Astrocyte (in vitro differentiated cells and primary cell): ENCODE results near the gene NDUFC1. TPM values are rescaled to one million over a fixed set of nuclear protein-coding genes. Genes with fewer than 3 reads are reported as not detected.

Source experiments
- DNase-seq: peaks from one replicate; pipeline ENCODE4 v3.0.0-alpha.2; 2010; ENCODE audit warnings: low read depth
- FAIRE-seq: peaks from 2 replicates; lab custom pipeline; 2011; peaks lifted over from hg19 to GRCh38; lab: Jason Lieb, UNC
- H2AFZ ChIP-seq: 2 replicates; pipeline ENCODE4 v1.6.0; 2012; ENCODE audit warnings: low read depth, low read length, inconsistent platforms
- H3K27ac ChIP-seq: 2 replicates; pipeline ENCODE4 v1.5.1; 2011; ENCODE audit warnings: low read depth, low read length, inconsistent platforms
- H3K27me3 ChIP-seq: 2 replicates; pipeline ENCODE4 v1.6.0; 2011; ENCODE audit warnings: low read length, inconsistent platforms; ENCODE audit not compliant: insufficient read depth
- H3K36me3 ChIP-seq: 2 replicates; pipeline ENCODE4 v1.5.1; 2011; ENCODE audit warnings: low read length, inconsistent platforms; ENCODE audit not compliant: insufficient read depth
- H3K4me1 ChIP-seq: 2 replicates; pipeline ENCODE4 v1.5.1; 2011; ENCODE audit warnings: low read length, inconsistent platforms; ENCODE audit not compliant: insufficient read depth
- H3K4me2 ChIP-seq: 2 replicates; pipeline ENCODE4 v1.6.0; 2012; ENCODE audit warnings: low read length, inconsistent platforms
- H3K4me3 ChIP-seq: 2 replicates; pipeline ENCODE4 v1.5.1; 2011; ENCODE audit warnings: low read depth, mild to moderate bottlenecking, low read length, inconsistent platforms; ENCODE audit not compliant: insufficient read depth
- H3K79me2 ChIP-seq: 2 replicates; pipeline ENCODE4 v1.6.0; 2012; ENCODE audit warnings: mild to moderate bottlenecking, low read length, inconsistent platforms; ENCODE audit not compliant: insufficient read depth
- H3K9ac ChIP-seq: 2 replicates; pipeline ENCODE4 v1.6.0; 2012; ENCODE audit warnings: mild to moderate bottlenecking, low read length, inconsistent platforms
- H3K9me3 ChIP-seq: 2 replicates; pipeline ENCODE4 v1.5.1; 2012; ENCODE audit warnings: low read depth, mild to moderate bottlenecking, low read length, inconsistent platforms; ENCODE audit not compliant: insufficient read depth
- H4K20me1 ChIP-seq: 2 replicates; pipeline ENCODE4 v1.6.0; 2012; ENCODE audit warnings: low read length, inconsistent platforms; ENCODE audit not compliant: insufficient read depth
- H3K27ac Mint-ChIP-seq: one replicate; pipeline ENCODE4 v1.8.0; 2021; ENCODE audit warnings: mild to moderate bottlenecking, mixed read lengths; ENCODE audit not compliant: unreplicated experiment
- H3K27me3 Mint-ChIP-seq: one replicate; pipeline ENCODE4 v1.8.0; 2021; ENCODE audit warnings: low read depth, mixed read lengths; ENCODE audit not compliant: unreplicated experiment
- H3K36me3 Mint-ChIP-seq: one replicate; pipeline ENCODE4 v1.8.0; 2021; ENCODE audit warnings: low read depth, mixed read lengths; ENCODE audit not compliant: unreplicated experiment
- H3K4me1 Mint-ChIP-seq: one replicate; pipeline ENCODE4 v1.8.0; 2021; ENCODE audit warnings: low read depth, mixed read lengths; ENCODE audit not compliant: unreplicated experiment
- H3K4me3 Mint-ChIP-seq: one replicate; pipeline ENCODE4 v1.8.0; 2021; ENCODE audit warnings: mild to moderate bottlenecking, moderate library complexity, mixed read lengths; ENCODE audit not compliant: unreplicated experiment
- H3K9me3 Mint-ChIP-seq: one replicate; pipeline ENCODE4 v1.8.0; 2021; ENCODE audit warnings: mild to moderate bottlenecking, mixed read lengths; ENCODE audit not compliant: unreplicated experiment
- EZH2 ChIP-seq: IDR thresholded peaks from 2 replicates; pipeline ENCODE4 v1.6.1; 2012; ENCODE audit warnings: mild to moderate bottlenecking, low read length, inconsistent platforms; ENCODE audit not compliant: insufficient read depth
- total RNA-seq: library from RNA; stranded (reverse); gene quantifications from 2 replicates; pipeline ENCODE4 v1.2.1, GENCODE V29; 2021
- TF ChIP-seq, protein P1 (sequence below): IDR thresholded peaks from 2 replicates; pipeline ENCODE4 v1.5.1; 2011; ENCODE audit warnings: low read depth, mild to moderate bottlenecking, inconsistent platforms, low read length, moderate library complexity; ENCODE audit not compliant: insufficient read depth

Gene NDUFC1
- total RNA-seq, 1 donor from 2014 or later: 49.2 TPM

- Mint-ChIP-seq H3K27ac (no peak overlapping the region), H3K9me3 (no peaks in the 10 kb centered on the region), H3K4me3 (no peak overlapping the region), H3K4me1 (no peaks in the 10 kb centered on the region), H3K36me3 (no peaks in the 10 kb centered on the region), H3K27me3 (peaks cover 27% of the 10 kb centered on the region)
- DNase-seq (no peak), FAIRE-seq (no peak)
- Histone ChIP-seq H3K4me1 (peaks cover 9% of the 10 kb centered on the region), H3K9me3 (no peaks in the 10 kb centered on the region), H4K20me1 (no peaks in the 10 kb centered on the region), H3K4me3 (no peak overlapping the region), H3K9ac (no peak overlapping the region), H3K36me3 (no peaks in the 10 kb centered on the region), H3K4me2 (no peak overlapping the region), H2AFZ (no peak overlapping the region), H3K27ac (no peak overlapping the region), H3K79me2 (no peaks in the 10 kb centered on the region), H3K27me3 (no peaks in the 10 kb centered on the region)
- TF ChIP-seq, protein P1, sequence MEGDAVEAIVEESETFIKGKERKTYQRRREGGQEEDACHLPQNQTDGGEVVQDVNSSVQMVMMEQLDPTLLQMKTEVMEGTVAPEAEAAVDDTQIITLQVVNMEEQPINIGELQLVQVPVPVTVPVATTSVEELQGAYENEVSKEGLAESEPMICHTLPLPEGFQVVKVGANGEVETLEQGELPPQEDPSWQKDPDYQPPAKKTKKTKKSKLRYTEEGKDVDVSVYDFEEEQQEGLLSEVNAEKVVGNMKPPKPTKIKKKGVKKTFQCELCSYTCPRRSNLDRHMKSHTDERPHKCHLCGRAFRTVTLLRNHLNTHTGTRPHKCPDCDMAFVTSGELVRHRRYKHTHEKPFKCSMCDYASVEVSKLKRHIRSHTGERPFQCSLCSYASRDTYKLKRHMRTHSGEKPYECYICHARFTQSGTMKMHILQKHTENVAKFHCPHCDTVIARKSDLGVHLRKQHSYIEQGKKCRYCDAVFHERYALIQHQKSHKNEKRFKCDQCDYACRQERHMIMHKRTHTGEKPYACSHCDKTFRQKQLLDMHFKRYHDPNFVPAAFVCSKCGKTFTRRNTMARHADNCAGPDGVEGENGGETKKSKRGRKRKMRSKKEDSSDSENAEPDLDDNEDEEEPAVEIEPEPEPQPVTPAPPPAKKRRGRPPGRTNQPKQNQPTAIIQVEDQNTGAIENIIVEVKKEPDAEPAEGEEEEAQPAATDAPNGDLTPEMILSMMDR: no peak
- no peak for TF ChIP-seq EZH2
Measured at GRCh38 chr4:139274790-139275189, 27.5 kb downstream of the NDUFC1 start.

DNA sequence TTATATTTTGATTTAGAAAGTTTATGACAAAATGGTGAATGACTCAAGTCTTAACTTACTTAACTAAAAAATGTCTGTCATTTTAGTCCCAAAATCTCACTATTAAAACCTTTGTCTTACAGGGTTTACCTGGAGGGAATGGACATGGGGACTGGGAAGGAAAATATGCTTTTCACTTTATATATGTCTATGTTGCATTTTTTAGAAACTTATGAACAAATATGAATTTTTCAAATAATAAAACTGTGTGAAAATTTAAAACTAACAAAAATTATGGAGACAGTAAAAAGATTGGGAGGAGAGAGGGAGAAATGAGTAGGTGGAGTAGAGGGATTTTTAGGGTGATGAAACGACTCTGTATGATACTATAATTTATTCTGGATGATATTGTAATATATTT is 28.4 kb downstream of the NDUFC1 start:
- Histone ChIP-seq H3K27ac (no peak overlapping the region), H3K4me1 (peaks cover 4% of the 10 kb centered on the region), H3K27me3 (no peaks in the 10 kb centered on the region), H3K36me3 (no peaks in the 10 kb centered on the region), H2AFZ (no peak overlapping the region), H4K20me1 (no peaks in the 10 kb centered on the region), H3K9me3 (no peaks in the 10 kb centered on the region), H3K4me2 (no peak overlapping the region), H3K4me3 (no peak overlapping the region), H3K79me2 (no peaks in the 10 kb centered on the region), H3K9ac (no peak overlapping the region)
- H3K4me1 Mint-ChIP-seq: no peaks in the 10 kb centered on the region
- FAIRE-seq (no peak), DNase-seq (no peak)
- H3K27ac Mint-ChIP-seq: no peak overlapping the region
- peaks cover 18% of the 10 kb centered on the region for H3K27me3 Mint-ChIP-seq
- H3K36me3 Mint-ChIP-seq: no peaks in the 10 kb centered on the region
- TF ChIP-seq, protein P1: no peak
- no peak for TF ChIP-seq EZH2
- H3K9me3 Mint-ChIP-seq: no peaks in the 10 kb centered on the region
- H3K4me3 Mint-ChIP-seq: no peak overlapping the region

GRCh38 chr4:139267301-139267700 is 35.0 kb downstream of the NDUFC1 start:
- no peaks in the 10 kb centered on the region for H4K20me1 ChIP-seq
- no peak for TF ChIP-seq EZH2
- TF ChIP-seq, protein P1: no peak
- H3K9me3 ChIP-seq: no peaks in the 10 kb centered on the region
- peak overlapping the region; percentile 85 for H3K4me2 ChIP-seq
- H3K27ac Mint-ChIP-seq: no peak overlapping the region
- H3K9ac ChIP-seq: no peak overlapping the region
- peaks cover 11% of the 10 kb centered on the region for H3K4me1 ChIP-seq
- no peaks in the 10 kb centered on the region for H3K36me3 ChIP-seq
- no peak overlapping the region for H3K27ac ChIP-seq
- no peaks in the 10 kb centered on the region for H3K36me3 Mint-ChIP-seq
- H3K79me2 ChIP-seq: no peaks in the 10 kb centered on the region
- no peak overlapping the region for H3K4me3 Mint-ChIP-seq
- no peak overlapping the region for H3K4me3 ChIP-seq
- no peak overlapping the region for H2AFZ ChIP-seq
- H3K27me3 Mint-ChIP-seq: no peaks in the 10 kb centered on the region
- H3K4me1 Mint-ChIP-seq: peaks cover 23% of the 10 kb centered on the region
- no peaks in the 10 kb centered on the region for H3K9me3 Mint-ChIP-seq
- no peaks in the 10 kb centered on the region for H3K27me3 ChIP-seq
- no peak for FAIRE-seq
- peak; percentile 6 for DNase-seq
